HG03575 (cell line): ENCODE results near the gene IYD.
"Not testable (repeated sequence)": the region's sequence is repeated elsewhere in the genome, so short reads cannot be mapped to it uniquely, and the experiment has no call there.

Source experiments
- ATAC-seq: cut with Tn5 transposase; IDR thresholded peaks from one replicate; pipeline ENCODE4 v1.9.1; 2021; ENCODE audit not compliant: unreplicated experiment, insufficient number of reproducible peaks, low FRiP score; ENCODE audit errors: extremely low read depth

The IYD gene

GRCh38 chr6:150418827-150419594 is 50.2 kb downstream of the IYD start:
- no peak for ATAC-seq

DNA sequence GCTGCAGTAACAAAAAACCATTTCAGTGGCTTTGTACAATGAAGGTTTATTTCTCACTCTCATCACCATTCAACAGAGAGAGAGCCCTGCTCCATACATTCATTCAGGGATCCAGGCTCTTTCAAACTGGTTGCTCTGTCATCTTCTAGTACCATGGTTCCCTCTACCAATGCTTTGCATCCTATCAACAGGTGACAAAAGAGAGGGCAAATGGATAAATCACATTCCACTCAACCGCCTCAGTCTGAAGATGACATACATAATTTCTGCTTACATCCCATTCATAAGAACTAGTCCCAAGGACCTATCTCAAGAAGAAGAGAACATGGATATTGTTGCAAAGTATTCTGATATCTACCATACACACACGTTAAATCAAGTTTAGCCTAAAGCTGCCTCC is 51.6 kb downstream of the IYD start:
- ATAC-seq, result no peak

GRCh38 chr6:150420926-150421325 is 52.1 kb downstream of the IYD start:
- no peak for ATAC-seq

DNA sequence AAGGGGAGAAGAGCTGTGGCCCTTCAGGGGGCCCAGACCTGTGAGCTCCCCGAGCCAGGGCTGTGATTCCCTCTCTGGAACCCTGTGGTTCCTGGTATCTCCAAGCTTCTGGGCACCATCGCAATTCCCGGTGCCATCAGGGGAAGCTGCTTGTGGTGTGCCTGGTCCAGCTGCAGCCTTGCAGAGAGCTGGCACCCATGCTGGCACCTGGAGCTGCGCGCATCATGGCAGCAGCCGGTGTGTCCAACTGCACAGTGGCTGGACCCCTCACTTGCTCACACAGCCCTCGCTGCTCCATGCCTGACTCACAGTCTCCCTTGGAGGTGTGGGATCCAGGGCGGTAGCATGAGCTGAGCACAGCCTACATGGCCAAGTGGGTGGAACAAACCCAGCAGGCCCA is 56.7 kb downstream of the IYD start:
- no peak for ATAC-seq

GRCh38 chr6:150426198-150426597 is 57.4 kb downstream of the IYD start:
- no peak for ATAC-seq

GRCh38 chr6:150427037-150427602 is 58.3 kb downstream of the IYD start:
- no peak for ATAC-seq

DNA sequence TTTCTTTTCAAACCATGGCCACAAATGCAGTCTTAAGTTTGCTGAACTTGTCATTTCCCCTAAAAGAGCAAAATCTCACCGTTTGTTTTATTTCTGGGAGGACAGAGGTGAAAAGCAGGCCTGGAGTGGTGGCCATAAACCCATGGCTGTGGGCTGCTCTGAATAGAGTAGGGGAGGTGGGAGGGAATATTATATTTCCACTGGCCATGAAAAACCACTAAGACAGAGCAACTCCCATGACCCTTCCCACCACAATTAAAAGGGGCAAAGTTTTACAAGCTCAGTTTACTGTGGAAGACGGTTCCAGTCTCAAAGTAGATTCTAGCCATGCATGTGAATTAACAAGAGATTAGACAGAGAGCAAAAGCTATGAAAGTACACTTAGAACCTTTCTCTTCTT is 59.0 kb downstream of the IYD start:
- ATAC-seq, result no peak

- ATAC-seq, result no peak
Observed at GRCh38 chr6:150430815-150431214, 62.0 kb downstream of the IYD start.

GRCh38 chr6:150435360-150435759 is 66.5 kb downstream of the IYD start:
- ATAC-seq, result no peak

DNA sequence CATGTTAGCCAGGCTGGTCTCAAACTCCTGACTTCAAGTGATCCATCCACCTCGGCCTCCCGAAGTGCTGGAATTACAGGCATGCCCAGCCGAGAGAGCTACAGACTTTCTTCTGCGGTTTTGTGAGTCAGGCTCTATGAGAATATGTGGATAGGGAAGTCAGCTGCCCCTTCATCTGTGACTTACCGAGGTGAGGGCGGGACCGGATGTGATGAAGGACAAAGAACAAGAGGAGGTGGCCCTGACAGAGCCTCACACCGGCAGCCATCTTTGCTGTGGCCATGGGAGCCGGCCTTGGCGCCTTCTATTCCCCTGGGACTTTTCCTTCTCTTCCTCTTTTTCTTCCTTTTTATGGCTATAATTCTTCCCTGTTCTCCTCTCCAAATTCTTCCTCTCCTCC is 67.0 kb downstream of the IYD start:
- ATAC-seq, result no peak

- no peak for ATAC-seq
Observed at GRCh38 chr6:150439373-150439772, 70.6 kb downstream of the IYD start.

GRCh38 chr6:150443621-150444020 is 74.8 kb downstream of the IYD start:
- no peak for ATAC-seq

- ATAC-seq, result no peak
Observed at GRCh38 chr6:150444308-150444707, 75.5 kb downstream of the IYD start.

DNA sequence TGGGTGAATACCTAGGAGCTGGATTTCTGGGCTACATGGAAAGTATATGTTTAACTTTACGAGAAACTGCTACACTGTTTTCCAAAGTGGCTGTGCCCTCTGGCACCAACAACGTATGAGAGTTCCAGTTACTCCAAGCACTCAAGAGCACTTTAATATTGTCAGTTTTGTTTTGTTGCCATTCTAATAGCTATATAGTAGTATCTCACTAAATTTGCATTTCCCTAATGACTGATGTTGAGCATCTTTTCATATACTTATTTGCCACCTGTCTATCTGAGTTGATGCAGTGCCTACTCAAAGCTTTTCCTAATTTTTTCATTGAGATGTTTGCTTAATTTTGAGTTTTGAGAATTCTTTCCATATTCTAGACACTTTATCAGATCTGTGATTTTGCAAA is 76.7 kb downstream of the IYD start:
- ATAC-seq, result no peak

DNA sequence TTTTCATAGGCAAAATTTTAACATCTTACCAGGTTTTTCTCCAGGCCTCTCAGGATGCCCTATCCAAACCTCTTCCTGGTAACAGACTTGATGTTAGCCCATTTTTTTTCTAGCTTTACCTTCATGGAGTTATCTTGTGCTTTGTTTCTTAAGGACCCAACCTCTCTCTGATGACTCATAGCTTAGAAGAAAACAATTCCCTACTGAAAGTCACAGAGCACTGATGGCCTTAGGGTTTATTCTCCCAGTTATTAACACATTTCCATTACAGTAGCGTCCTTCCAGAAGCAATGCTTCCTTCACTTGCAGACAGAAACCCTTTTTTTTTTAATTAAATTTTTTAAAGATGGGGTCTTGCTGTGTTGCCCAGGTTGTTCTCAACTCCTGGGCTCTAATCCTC is 79.4 kb downstream of the IYD start:
- ATAC-seq, result no peak

DNA sequence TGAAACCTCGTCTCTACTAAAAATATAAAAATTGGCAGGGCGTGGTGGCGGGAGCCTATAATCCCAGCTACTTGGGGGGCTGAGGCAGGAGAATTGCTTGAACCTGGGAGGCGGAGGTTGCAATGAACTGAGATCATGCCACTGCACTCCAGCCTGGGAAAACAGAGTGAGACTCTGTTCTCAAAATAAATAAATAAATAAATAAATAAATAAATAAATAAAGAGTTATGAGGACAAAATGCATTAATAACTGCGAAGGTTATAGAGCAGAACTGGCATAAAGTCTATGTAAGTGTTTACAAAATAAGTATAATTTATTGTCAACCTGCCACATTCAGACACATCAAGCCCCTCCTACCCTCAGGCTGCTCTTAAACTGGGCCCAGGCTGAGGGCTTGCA is 80.2 kb downstream of the IYD start:
- not testable (repeated sequence) for ATAC-seq

- ATAC-seq, result no peak
Observed at GRCh38 chr6:150450918-150451317, 82.1 kb downstream of the IYD start.

DNA sequence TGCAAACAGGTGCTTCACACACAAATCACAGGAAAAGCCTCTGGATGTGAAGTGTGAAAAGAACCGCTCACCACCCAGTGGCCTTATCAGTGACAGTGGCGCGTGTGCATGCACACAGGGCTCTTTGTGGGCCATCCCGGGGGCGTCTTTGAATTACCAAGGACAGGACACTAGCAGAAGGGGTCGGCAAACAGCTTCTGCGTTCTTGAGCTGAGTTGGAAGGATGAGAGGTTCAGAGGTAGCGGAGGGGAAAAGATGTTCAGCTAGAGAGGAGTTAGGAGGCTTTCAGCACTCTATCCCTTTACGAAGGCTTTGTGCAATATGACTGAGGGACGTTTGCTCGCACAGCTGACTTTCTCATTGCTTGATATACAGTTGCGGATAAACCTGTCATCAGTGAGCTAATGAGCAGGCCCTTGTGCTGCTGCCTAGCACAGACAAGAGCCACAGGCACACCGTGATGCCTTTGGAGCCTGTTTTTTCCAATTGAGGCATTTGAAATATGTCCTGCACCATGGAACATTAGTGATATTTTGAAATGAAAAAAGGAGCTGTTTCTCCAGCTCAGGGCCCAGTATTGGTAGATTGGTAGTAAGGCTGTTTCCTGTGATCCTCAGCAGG is 83.1 kb downstream of the IYD start:
- ATAC-seq, result no peak

- no peak for ATAC-seq
Observed at GRCh38 chr6:150452428-150453243, 83.8 kb downstream of the IYD start.

DNA sequence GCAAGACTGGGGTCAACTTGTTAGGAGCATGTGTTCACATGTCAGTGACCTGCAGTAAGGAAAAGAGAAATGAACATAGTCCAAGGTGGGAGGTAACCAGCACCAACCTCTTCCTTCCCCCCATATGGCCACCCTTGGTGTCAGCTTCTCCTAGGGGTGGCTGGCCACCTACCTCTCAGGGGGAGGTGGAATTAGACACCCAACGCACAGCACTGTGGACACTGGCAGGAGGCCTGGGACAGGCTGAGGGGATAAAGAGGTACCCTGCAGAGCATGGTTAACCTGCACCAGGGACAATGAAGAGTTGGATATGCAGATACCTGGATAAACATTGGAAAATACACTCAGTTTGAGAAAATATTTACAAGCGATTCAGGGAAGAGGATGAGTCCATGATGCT is 84.5 kb downstream of the IYD start:
- ATAC-seq, result no peak
